ENCODE results near the gene P4HA2. TPM values are rescaled to one million over a fixed set of nuclear protein-coding genes. Genes with fewer than 3 reads are reported as not detected.
"Not testable (repeated sequence)": the region's sequence is repeated elsewhere in the genome, so short reads cannot be mapped to it uniquely, and the experiment has no call there.

P4HA2 gene
- total RNA-seq, 2 experiments from 2014 or later: 17.3 to 18.6 TPM

DNA sequence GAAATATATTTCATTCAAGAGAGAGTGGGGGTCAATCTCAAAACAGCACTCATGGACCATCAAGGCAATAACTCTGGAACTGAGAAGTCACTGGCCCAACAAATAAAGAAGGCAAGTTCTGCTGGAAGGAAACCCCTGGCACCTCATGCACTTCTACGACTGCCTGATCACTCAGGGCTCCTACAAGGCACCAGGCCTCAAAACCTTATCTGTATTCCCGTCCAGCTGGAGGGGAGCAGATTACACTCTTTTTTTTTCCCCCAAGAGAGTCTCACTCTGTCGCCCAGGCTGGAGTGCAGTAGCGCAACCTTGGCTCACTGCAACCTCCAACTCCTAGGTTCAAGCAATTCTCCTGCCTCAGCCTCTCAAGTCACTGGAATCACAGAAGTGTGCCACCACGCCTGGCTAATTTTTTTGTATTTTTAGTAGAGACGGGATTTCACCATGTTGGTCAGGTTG is 49.9 kb downstream of the P4HA2 start:
- Mint-ChIP-seq H3K27me3 (no peaks in the 10 kb centered on the region), H3K4me3 (no peak overlapping the region), H3K9me3 (no peaks in the 10 kb centered on the region), H3K36me3 (ENCODE audit: low read depth) (no peaks in the 10 kb centered on the region), H3K27ac (peak overlapping the region; percentile 57), H3K4me1 (ENCODE audit: low read depth) (peaks cover 34% of the 10 kb centered on the region)
- intact Hi-C loops (cut with micrococcal nuclease): loop anchor here (2.0 to 5.0 kb wide), 2 partner anchors 75 to 113 kb away; no protein-coding TSS in a partner anchor
- DNase-seq (no peak), ATAC-seq (no peak)
- CTCF ChIA-PET: interaction anchor here (0.9 to 5.2 kb wide), 4 partner anchors 9 to 115 kb away, joined by 3 to 50 read pairs (median 4); no protein-coding TSS in a partner anchor
- TF ChIP-seq, protein P1, sequence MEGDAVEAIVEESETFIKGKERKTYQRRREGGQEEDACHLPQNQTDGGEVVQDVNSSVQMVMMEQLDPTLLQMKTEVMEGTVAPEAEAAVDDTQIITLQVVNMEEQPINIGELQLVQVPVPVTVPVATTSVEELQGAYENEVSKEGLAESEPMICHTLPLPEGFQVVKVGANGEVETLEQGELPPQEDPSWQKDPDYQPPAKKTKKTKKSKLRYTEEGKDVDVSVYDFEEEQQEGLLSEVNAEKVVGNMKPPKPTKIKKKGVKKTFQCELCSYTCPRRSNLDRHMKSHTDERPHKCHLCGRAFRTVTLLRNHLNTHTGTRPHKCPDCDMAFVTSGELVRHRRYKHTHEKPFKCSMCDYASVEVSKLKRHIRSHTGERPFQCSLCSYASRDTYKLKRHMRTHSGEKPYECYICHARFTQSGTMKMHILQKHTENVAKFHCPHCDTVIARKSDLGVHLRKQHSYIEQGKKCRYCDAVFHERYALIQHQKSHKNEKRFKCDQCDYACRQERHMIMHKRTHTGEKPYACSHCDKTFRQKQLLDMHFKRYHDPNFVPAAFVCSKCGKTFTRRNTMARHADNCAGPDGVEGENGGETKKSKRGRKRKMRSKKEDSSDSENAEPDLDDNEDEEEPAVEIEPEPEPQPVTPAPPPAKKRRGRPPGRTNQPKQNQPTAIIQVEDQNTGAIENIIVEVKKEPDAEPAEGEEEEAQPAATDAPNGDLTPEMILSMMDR (IDR thresholded peaks at IDR 0.05): no peak
- POLR2A ChIA-PET: no interaction called here

DNA sequence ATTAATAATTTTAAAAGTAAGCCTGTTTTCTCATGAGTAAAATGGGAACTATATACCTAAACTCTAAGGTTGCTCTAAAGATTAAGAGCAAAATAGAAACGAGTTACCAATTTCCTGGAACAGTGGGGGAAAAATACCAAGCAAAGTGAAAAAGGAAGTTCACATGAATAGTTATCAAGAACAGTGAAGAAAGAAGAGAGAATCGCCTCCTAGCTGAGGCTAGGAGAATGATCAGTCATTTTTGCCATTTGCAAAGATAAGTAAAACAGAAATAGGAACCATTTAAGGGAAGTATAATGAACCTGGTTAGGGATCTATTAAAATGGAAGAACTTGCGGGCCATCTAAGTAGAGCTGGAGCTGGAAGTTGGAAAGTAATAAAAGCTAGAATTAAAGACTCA is 50.7 kb downstream of the P4HA2 start:
- TF ChIP-seq, protein P1 (IDR thresholded peaks at IDR 0.05): peak; percentile 40
- Mint-ChIP-seq H3K27me3 (peaks cover 3% of the 10 kb centered on the region), H3K4me1 (ENCODE audit: low read depth) (peaks cover 34% of the 10 kb centered on the region), H3K36me3 (ENCODE audit: low read depth) (no peaks in the 10 kb centered on the region), H3K27ac (peak overlapping the region; percentile 81), H3K4me3 (no peak overlapping the region), H3K9me3 (no peaks in the 10 kb centered on the region)
- intact Hi-C loops (cut with micrococcal nuclease): loop anchor here (2.0 to 5.0 kb wide), 2 partner anchors 75 to 112 kb away; no protein-coding TSS in a partner anchor
- ChIA-PET CTCF (interaction anchor here (0.9 to 5.2 kb wide), 5 partner anchors 10 to 114 kb away, joined by 3 to 50 read pairs (median 4); no protein-coding TSS in a partner anchor), POLR2A (no interaction called here)
- ATAC-seq (peak; percentile 71), DNase-seq (no peak)

DNA sequence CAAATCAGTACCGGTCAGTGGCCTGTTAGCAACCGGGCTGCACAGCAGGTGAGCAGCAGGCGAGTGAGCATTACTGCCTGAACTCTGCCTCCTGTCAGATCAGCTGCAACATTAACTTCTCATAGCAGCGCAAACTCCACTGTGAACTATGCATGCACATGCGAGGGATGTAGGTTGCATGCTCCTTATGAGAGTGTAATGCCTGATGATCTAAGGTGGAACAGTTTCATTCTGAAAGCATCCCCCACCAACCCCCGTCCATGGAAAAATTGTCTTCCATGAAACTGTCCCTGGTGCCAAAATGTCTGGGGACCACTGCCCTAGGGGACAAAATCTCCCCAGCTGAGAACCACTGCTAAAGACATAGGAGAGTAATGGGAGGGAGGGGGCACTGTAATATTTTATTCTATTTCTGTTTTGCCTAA is 51.1 kb downstream of the P4HA2 start:
- Mint-ChIP-seq H3K4me1 (ENCODE audit: low read depth) (peaks cover 34% of the 10 kb centered on the region), H3K4me3 (no peak overlapping the region), H3K36me3 (ENCODE audit: low read depth) (no peaks in the 10 kb centered on the region), H3K27ac (peak overlapping the region; percentile 76), H3K27me3 (peaks cover 3% of the 10 kb centered on the region), H3K9me3 (no peaks in the 10 kb centered on the region)
- TF ChIP-seq, protein P1 (IDR thresholded peaks at IDR 0.05): no peak
- DNase-seq (peak; percentile 51), ATAC-seq (peak; percentile 70)
- ChIA-PET POLR2A (no interaction called here), CTCF (interaction anchor here (0.9 to 5.2 kb wide), 5 partner anchors 11 to 114 kb away, joined by 3 to 50 read pairs (median 4); no protein-coding TSS in a partner anchor)
- intact Hi-C loops (cut with micrococcal nuclease): loop anchor here (2.0 to 5.0 kb wide), 2 partner anchors 74 to 112 kb away; no protein-coding TSS in a partner anchor

DNA sequence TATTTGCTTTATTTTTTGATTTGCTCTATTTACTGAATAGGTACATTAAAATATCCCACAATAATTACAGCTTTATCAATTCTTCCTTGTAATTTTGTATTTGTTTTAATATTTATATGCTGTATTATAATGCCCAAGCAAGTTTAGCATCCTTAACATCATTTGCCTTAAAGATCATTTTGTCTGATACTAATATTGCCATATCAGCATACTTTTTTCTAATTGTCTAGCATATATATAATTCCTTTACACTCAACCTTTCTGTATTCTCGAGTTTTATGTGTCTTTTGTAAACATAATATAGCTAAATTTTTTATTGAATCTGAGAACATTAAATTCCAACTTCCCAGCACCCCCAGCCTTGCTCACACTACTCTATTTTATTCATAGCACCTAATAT is 64.7 kb downstream of the P4HA2 start:
- peaks cover 7% of the 10 kb centered on the region for H3K9me3 Mint-ChIP-seq
- DNase-seq (no peak), ATAC-seq (no peak)
- H3K27me3 Mint-ChIP-seq: peaks cover 4% of the 10 kb centered on the region
- no peak overlapping the region for H3K4me3 Mint-ChIP-seq
- no peak overlapping the region for H3K27ac Mint-ChIP-seq
- H3K36me3 Mint-ChIP-seq (ENCODE audit: low read depth): no peaks in the 10 kb centered on the region
- no peaks in the 10 kb centered on the region for H3K4me1 Mint-ChIP-seq (ENCODE audit: low read depth)
- intact Hi-C loops (cut with micrococcal nuclease): no loop called here
- CTCF ChIA-PET: interaction anchor here (0.9 to 1.9 kb wide), 5 partner anchors 10 to 100 kb away, joined by 3 to 6 read pairs (median 3); no protein-coding TSS in a partner anchor
- POLR2A ChIA-PET: interaction anchor here (1.0 kb wide), 1 partner anchor 88 kb away, joined by 3 read pairs; no protein-coding TSS in a partner anchor
- TF ChIP-seq, protein P1 (IDR thresholded peaks at IDR 0.05): no peak

DNA sequence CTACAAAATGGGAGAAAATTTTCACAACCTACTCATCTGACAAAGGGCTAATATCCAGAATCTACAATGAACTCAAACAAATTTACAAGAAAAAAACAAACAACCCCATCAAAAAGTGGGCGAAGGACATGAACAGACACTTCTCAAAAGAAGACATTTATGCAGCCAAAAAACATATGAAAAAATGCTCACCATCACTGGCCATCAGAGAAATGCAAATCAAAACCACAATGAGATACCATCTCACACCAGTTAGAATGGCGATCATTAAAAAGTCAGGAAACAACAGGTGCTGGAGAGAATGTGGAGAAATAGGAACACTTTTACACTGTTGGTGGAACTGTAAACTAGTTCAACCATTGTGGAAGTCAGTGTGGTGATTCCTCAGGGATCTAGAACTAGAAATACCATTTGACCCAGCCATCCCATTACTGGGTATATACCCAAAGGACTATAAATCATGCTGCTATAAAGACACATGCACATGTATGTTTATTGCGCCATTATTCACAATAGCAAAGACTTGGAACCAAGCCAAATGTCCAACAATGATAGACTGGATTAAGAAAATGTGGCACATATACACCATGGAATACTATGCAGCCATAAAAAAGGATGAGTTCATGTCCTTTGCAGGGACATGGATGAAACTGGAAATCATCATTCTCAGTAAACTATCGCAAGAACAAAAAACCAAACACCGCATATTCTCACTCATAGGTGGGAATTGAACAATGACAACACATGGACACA is 65.9 kb downstream of the P4HA2 start:
- H3K9me3 Mint-ChIP-seq; ATAC-seq; H3K27me3 Mint-ChIP-seq; H3K36me3 Mint-ChIP-seq (ENCODE audit: low read depth); H3K4me3 Mint-ChIP-seq; H3K27ac Mint-ChIP-seq; intact Hi-C loops (cut with micrococcal nuclease); H3K4me1 Mint-ChIP-seq (ENCODE audit: low read depth); POLR2A ChIA-PET; DNase-seq: not testable (repeated sequence)
- CTCF ChIA-PET: interaction anchor here (0.9 to 1.1 kb wide), 3 partner anchors 19 to 99 kb away, joined by 3 read pairs; no protein-coding TSS in a partner anchor
